Measurements from ENCODE around the gene SNRPE.
A peak's percentile ranks its signal among the peaks of the same experiment; 100 is the strongest.
"Not testable (repeated sequence)": the region's sequence is repeated elsewhere in the genome, so short reads cannot be mapped to it uniquely, and the experiment has no call there.

The SNRPE gene

DNA sequence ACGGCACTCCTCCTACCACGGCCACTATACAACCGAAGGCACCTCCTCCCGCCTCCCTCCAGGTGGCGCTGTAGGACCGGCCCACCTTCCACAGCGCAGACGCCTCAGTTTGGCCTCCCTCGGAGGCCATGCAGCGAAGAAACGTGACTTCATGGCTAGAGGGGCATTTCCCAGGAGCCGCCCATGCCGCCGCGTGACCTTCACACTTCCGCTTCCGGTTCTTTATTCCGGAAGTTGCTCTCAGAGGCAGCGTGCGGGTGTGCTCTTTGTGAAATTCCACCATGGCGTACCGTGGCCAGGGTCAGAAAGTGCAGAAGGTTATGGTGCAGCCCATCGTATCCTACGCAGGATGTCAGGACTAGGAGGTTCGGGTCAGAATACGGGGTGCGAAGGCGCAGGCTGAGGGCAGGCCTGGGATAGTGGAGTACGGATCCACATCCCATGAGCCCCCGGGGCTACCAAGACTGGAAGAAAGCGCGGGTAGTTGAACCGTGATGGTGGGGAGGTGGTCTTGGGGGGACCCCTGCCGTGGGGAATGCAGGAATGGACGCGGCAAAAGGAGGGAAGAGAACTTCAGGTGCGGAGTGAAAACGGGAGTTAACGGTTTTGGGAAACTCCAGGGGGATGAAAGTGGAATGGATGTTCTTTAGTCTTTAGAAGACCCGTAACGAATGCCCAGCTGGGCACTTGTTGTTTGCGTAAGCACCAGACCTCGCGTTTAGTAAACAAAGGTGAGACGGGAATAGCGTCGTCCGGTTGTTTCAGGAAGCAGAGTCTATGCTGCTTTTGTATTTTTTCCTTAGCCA is at the start of gene SNRPE:
TSS of gene SNRPE (plus strand) at position 221 of the 806 bp plus-strand sequence. CDS start at position 282, 61 bp downstream.
- DNase-seq = peak; percentile 97

- DNase-seq = no peak
These were observed 47.6 kb upstream of the SNRPE start for GRCh38 chr1:203813581-203814341.

DNA sequence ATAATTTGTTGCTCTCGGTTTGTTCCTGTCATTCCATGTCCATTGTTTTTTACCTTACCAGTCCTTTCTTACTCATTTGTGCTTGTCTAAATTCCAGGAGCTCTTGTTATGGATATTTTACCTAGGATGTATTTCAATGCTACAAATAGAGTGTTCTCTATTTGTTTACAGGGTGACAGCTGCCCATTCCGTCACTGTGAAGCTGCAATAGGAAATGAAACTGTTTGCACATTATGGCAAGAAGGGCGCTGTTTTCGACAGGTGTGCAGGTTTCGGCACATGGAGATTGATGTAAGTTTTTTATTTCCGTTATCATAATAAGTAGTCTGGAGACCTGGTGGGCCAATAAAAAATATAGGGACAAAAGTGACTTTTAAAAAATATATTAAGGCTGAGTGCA is 43.0 kb upstream of the SNRPE start:
- no peak for DNase-seq

DNA sequence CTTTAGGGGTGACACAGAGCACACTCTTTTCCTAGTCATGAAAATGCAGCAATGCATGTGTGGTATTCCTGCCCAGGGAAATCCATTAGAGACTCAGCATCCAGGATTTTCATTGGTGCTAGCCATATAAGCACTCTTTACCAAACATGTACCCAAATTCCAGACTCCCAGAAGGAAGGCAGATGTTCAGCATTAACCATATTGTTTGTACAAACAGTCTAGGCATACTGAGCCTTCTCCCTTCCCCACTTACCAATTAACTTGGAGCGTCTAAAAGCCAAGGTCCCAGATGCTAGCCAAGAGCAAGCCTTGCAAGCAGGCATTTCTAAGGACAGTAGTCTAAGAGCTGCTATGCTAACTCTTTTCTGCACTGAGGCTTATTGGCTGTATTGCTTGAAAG is 38.1 kb upstream of the SNRPE start:
- DNase-seq = no peak

GRCh38 chr1:203826175-203826574 is 35.2 kb upstream of the SNRPE start:
- DNase-seq = no peak

DNA sequence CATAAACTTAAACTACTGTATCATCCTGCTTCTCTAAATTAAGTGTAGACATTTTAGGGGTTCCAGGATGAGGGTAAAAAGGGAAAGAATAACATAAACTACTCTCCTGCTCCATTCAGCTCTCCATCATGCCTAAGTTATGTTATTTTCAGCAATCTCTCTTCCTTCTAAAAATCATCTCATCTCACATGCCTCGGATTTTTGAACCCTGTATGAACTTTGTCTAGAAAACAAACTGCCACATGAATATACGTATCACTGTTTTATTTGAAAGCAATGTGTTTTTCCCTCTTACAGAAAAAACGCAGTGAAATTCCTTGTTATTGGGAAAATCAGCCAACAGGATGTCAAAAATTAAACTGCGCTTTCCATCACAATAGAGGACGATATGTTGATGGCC is 33.4 kb upstream of the SNRPE start:
- DNase-seq = no peak

DNA sequence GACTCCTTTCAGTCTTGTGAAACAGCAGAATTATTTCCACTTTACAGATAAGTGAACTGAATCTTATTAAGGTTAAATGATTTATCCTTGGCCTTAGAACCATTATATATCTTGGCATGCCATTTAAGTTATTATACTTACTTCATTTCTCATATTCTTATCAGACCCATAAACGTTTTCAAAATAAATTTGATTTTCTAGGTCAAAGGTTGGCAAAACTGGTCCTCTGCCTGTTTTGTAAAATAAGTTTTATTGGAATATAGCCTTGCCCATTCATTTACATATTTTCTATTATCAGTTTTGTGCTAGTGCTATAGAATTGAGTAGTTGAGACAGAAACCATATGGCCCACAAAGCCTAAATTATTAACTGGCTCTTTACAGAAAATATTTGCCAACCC is 32.9 kb upstream of the SNRPE start:
- DNase-seq = no peak

DNA sequence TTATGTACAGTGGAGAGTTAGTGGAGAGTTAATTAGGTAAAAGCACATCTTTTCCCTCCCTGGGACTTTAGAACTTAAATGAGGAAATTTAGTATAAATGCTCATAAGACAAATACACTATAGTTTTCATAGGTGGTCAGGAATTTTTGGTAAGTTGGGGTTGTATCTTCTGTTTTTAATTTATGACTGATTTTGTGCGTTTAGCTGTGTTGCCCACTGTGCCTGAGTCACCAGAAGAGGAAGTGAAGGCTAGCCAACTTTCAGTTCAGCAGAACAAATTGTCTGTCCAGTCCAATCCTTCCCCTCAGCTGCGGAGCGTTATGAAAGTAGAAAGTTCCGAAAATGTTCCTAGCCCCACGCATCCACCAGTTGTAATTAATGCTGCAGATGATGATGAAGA is 32.2 kb upstream of the SNRPE start:
- not testable (repeated sequence) for DNase-seq

GRCh38 chr1:203835476-203835875 is 25.9 kb upstream of the SNRPE start:
- DNase-seq = no peak

DNA sequence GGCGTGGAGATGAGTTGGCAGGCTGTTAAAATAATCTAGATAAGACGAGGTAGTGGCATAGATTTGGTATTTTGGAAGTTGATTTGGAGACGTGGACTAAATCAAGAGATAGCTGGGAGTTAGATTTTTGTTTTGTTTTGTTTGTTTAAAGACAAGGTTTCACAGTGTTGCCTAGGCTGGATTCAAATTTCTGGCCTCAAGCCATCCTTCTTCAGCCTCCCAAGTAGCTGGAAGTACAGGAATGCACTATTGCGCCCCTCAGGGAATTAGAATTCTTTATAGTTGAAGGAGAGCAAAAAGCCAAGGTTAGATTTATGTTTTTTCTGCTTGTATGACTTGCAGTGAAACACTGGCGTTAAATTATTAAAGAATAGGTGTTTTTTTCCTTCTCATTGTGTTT is 22.3 kb upstream of the SNRPE start:
- DNase-seq = no peak

GRCh38 chr1:203840208-203840808 is 21.1 kb upstream of the SNRPE start:
- DNase-seq = no peak

GRCh38 chr1:203842559-203842876 is 18.9 kb upstream of the SNRPE start:
- no peak for DNase-seq

DNA sequence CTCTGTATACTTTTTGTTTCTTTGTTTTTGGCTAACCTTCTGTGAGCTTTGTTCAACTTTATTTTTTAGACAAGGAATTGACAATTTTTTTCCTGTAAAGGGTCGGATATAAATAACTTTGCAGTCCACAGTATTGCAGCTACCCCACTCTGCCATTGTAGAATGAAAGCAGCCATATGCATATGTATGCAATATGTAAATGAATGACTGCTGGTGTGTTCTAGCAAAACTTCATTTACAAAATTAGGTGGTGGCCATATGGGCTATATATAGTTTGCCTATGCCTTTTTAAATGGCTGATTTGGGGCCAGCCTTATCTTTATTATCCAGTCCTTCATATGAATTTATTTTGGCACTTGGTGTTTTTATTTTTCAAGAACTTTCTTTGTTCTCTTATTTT is 18.0 kb upstream of the SNRPE start:
- DNase-seq = no peak

DNA sequence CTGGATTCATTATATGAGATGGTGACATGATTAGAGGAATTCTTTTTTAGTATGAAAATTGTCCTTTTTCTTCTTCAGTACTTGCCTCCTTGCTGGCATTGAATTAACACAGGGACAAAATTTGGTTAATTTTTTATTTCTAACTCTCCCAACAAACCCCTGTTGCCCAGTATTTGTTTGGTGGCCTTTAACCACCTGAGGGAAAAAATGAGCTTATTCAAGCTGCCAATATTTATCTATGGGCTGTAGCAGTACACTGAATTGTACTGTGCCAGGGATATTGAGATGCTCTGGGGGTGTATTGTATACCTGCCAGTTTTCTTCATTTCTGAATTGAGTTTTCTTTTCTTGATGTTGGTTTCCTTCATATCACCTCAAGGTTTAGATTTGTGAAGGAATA is 8.3 kb upstream of the SNRPE start:
- not testable (repeated sequence) for DNase-seq

- DNase-seq = no peak
These were observed 3.3 kb upstream of the SNRPE start for GRCh38 chr1:203858055-203858454.

GRCh38 chr1:203858975-203859374 is 2.4 kb upstream of the SNRPE start:
- no peak for DNase-seq

DNA sequence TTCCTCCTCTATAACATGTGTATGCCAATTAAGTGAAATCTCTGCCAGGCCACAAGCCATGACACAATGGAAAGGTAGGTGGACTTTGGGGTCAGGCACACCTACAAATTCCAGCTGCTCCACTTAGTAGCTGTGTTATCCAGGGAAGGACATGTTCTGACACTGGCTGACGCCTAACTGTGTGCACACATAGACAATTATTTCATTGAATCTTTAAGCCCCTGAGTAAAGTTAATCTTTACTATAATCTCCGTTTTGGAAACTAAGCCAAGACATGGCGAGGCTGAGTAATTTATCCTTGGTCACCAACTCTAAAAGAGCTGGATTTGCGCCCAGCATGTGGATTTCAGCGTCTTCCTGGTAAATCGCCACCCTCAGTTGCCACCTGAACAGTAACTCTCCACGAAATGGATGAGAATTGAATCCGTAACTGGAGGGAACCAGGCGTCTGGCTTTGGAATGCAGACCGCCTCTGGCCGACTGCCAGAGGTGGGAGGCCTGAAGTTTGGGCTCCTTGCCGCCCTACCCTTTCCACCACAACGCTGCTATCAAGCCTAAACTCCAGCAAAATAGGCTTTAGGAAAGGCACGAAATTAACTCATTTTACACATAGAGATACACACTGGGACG is 888 bp upstream of the SNRPE start:
- peak; percentile 28 for DNase-seq

DNA sequence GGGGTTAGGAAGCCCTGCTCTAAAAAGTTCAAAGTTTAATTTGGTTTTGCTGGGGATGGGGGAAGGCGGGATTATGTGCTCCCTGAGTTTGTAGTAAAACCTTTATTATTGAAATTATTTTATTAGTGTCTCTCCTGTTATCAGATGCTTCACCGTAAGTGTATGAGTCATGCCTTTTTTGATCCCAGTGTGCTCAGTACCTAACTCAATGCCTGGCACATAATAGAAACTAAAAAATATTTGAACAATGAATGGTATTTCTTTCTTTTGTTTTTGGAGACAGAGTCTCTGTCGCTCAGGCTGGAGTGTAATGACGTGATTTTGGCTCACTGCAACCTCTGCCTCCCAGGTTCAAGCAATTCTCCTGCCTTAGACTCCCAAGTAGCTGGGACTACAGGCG is 6.4 kb downstream of the SNRPE start:
- DNase-seq = no peak

DNA sequence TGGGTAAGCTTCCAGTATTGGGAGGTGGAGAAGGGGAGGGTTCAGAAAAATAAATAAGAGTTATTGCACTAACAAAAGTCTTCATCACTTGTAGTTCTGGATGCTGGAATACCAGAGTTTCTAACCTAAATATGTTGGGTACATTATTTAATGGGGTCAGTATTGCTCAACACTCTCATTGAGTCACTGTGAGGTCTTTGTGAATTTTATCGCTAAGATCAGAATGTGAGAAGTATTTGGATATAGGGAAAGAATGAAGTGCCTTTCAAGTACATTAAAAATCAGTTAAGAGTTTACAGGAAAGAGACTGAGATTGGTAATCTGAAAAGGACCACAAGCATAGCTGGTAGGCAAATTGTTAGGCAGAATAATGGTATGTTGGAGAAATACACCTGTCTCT is 8.8 kb downstream of the SNRPE start:
- DNase-seq = no peak

DNA sequence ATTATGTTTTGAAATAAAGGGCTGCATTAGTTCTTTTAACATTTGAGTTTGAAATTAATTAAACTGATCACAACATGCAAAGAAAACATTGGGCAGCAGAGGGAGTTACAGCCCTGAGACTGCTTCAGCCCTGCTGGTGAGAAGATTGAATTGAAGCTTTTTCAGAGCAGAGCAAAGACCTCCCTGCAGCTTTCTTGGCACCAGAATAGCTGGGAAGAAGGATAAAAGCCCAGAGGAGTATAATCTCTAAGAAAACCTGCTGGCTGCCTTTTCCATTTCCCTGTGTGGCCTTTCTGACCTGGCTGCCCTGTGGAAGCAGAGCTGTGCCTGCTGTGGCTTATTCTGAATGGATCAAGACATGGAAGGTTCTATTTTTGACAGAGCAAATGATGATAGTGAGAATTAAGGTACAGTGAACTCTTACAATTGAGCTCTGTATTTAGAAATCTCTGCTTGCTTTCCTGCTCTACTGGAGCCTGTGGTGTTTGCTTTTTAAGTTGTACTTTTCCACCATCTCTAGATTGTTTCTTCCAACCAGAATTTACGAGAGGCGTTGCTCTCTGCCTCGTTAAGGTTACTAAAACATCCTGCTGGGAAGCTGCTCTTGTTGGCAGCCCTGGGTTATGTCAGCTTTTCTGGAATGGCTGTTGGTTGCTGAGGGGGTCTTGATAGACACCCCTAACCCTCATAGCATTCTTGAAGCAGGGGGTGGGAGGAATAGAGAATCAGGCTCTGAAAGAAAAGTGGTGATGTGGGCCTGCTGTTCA is 9.9 kb downstream of the SNRPE start:
- DNase-seq = peak; percentile 40

- no peak for DNase-seq
These were observed 11.7 kb downstream of the SNRPE start for GRCh38 chr1:203873094-203873493.

GRCh38 chr1:203878422-203878821 is 17.0 kb downstream of the SNRPE start:
- no peak for DNase-seq

DNA sequence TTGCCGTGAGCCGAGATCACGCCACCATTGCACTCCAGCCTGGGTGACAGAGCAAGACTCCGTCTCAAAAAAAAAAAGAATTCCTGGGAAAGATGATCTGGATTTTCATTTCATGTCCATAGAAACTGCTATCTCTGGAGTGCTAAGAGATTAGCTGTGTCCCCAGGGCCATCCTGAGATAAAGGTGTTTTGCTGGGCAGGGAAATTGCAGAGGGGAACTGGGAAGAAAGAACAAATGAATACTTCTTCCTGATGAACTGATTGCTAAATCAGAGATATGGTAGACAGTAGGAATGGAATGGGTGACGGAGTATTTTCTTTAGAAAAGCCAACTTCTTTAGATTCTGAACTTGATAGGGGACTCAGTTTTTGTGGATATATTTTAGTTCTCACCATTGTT is 19.2 kb downstream of the SNRPE start:
- no peak for DNase-seq

Data from retina (tissue), 1 donor.